B cell (primary cell): ENCODE data around the gene RSPH6A.

Source experiments
- EZH2 ChIP-seq: IDR thresholded peaks from 2 replicates; pipeline ENCODE4 v1.6.1; 2012; ENCODE audit warnings: borderline replicate concordance, low read depth, mild to moderate bottlenecking, moderate library complexity, low read length; ENCODE audit not compliant: insufficient read depth, poor library complexity, severe bottlenecking
- TF ChIP-seq, protein P1 (sequence below): fragments of 200-600 bp; IDR thresholded peaks from one replicate; pipeline ENCODE4 v1.8.0; 2022; ENCODE audit warnings: antibody characterized with exemption, mild to moderate bottlenecking

DNA sequence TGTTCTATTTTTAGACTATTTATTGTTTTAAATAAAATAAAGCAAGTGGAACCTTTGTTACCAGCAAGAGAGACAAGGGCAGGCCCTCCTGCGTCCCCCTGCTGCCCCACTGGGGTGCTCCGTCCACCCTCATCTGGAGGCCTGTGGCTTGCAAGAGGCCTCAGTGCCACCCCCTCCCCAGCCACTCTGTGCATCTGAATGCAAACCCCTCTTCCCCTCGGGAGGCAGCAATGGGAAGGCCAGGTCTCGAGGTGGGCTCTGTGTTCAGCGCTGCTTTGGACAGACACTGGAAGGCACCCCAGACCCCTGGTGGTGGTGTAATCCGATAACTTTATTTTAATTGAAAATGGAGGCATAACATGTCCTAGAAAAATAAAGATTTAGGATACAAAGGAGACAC, 50.6 kb downstream of the RSPH6A start:
- TF ChIP-seq, protein P1, sequence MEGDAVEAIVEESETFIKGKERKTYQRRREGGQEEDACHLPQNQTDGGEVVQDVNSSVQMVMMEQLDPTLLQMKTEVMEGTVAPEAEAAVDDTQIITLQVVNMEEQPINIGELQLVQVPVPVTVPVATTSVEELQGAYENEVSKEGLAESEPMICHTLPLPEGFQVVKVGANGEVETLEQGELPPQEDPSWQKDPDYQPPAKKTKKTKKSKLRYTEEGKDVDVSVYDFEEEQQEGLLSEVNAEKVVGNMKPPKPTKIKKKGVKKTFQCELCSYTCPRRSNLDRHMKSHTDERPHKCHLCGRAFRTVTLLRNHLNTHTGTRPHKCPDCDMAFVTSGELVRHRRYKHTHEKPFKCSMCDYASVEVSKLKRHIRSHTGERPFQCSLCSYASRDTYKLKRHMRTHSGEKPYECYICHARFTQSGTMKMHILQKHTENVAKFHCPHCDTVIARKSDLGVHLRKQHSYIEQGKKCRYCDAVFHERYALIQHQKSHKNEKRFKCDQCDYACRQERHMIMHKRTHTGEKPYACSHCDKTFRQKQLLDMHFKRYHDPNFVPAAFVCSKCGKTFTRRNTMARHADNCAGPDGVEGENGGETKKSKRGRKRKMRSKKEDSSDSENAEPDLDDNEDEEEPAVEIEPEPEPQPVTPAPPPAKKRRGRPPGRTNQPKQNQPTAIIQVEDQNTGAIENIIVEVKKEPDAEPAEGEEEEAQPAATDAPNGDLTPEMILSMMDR, result no peak
- TF ChIP-seq EZH2, result no peak
